ENCODE data around the gene ALDH1L1. TPM values are rescaled to one million over a fixed set of nuclear protein-coding genes. Genes with fewer than 3 reads are reported as not detected.

ALDH1L1 gene
- total RNA-seq, 2 experiments from 2014 or later: not detected

GRCh38 chr3:126131881-126132750 lies 48.3 kb downstream of the ALDH1L1 start:
- Mint-ChIP-seq H3K9me3 (no peaks in the 10 kb centered on the region), H3K36me3 (ENCODE audit: low read depth) (no peaks in the 10 kb centered on the region), H3K27me3 (no peaks in the 10 kb centered on the region), H3K4me3 (no peak overlapping the region), H3K4me1 (no peaks in the 10 kb centered on the region), H3K27ac (no peak overlapping the region)
- no peak for DNase-seq
- ChIA-PET CTCF (no interaction called here), POLR2A (no interaction called here)

- ChIA-PET CTCF (no interaction called here), POLR2A (no interaction called here)
These were observed 49.2 kb downstream of the ALDH1L1 start for GRCh38 chr3:126130981-126131745.

GRCh38 chr3:126130081-126130855 lies 50.1 kb downstream of the ALDH1L1 start:
- no peaks in the 10 kb centered on the region for H3K9me3 Mint-ChIP-seq
- no peak for DNase-seq
- H3K27ac Mint-ChIP-seq: no peak overlapping the region
- H3K27me3 Mint-ChIP-seq: no peaks in the 10 kb centered on the region
- CTCF ChIA-PET: no interaction called here
- no peak overlapping the region for H3K4me3 Mint-ChIP-seq
- no peaks in the 10 kb centered on the region for H3K4me1 Mint-ChIP-seq
- POLR2A ChIA-PET: no interaction called here
- no peaks in the 10 kb centered on the region for H3K36me3 Mint-ChIP-seq (ENCODE audit: low read depth)

More at GRCh38 chr3:126130981-126131745, 49.2 kb downstream of the ALDH1L1 start:
- Mint-ChIP-seq H3K4me1 (no peaks in the 10 kb centered on the region), H3K4me3 (no peak overlapping the region), H3K27ac (no peak overlapping the region), H3K27me3 (no peaks in the 10 kb centered on the region), H3K9me3 (no peaks in the 10 kb centered on the region), H3K36me3 (ENCODE audit: low read depth) (no peaks in the 10 kb centered on the region)
- no peak for DNase-seq

- DNase-seq: no peak
- H3K4me1 Mint-ChIP-seq: no peaks in the 10 kb centered on the region
These were observed 50.9 kb downstream of the ALDH1L1 start for GRCh38 chr3:126129398-126129891.

GRCh38 chr3:126128504-126129397 lies 51.6 kb downstream of the ALDH1L1 start:
- no peaks in the 10 kb centered on the region for H3K27me3 Mint-ChIP-seq
- ChIA-PET POLR2A (no interaction called here), CTCF (interaction anchor here (0.6 kb wide), 1 partner anchor 345 kb away, joined by 9 read pairs; no protein-coding TSS in a partner anchor)
- no peak for DNase-seq
- H3K9me3 Mint-ChIP-seq: no peaks in the 10 kb centered on the region
- H3K27ac Mint-ChIP-seq: no peak overlapping the region
- no peaks in the 10 kb centered on the region for H3K36me3 Mint-ChIP-seq (ENCODE audit: low read depth)
- no peak overlapping the region for H3K4me3 Mint-ChIP-seq
- H3K4me1 Mint-ChIP-seq: no peaks in the 10 kb centered on the region

More at GRCh38 chr3:126129398-126129891, 50.9 kb downstream of the ALDH1L1 start:
- POLR2A ChIA-PET: no interaction called here
- CTCF ChIA-PET: interaction anchor here (0.6 kb wide), 1 partner anchor 344 kb away, joined by 9 read pairs; no protein-coding TSS in a partner anchor
- no peaks in the 10 kb centered on the region for H3K27me3 Mint-ChIP-seq
- H3K9me3 Mint-ChIP-seq: no peaks in the 10 kb centered on the region
- no peak overlapping the region for H3K4me3 Mint-ChIP-seq
- no peaks in the 10 kb centered on the region for H3K36me3 Mint-ChIP-seq (ENCODE audit: low read depth)
- H3K27ac Mint-ChIP-seq: no peak overlapping the region

- CTCF ChIA-PET: no interaction called here
- Mint-ChIP-seq H3K36me3 (ENCODE audit: low read depth) (no peaks in the 10 kb centered on the region), H3K4me3 (no peak overlapping the region), H3K4me1 (no peaks in the 10 kb centered on the region), H3K27me3 (no peaks in the 10 kb centered on the region), H3K27ac (no peak overlapping the region), H3K9me3 (no peaks in the 10 kb centered on the region)
- DNase-seq: no peak
- POLR2A ChIA-PET: no interaction called here
These were observed 52.5 kb downstream of the ALDH1L1 start for GRCh38 chr3:126127904-126128303.

- H3K9me3 Mint-ChIP-seq: no peaks in the 10 kb centered on the region
- H3K4me3 Mint-ChIP-seq: no peak overlapping the region
- H3K27me3 Mint-ChIP-seq: no peaks in the 10 kb centered on the region
- no peaks in the 10 kb centered on the region for H3K36me3 Mint-ChIP-seq (ENCODE audit: low read depth)
- no peak for DNase-seq
- POLR2A ChIA-PET: no interaction called here
- no peak overlapping the region for H3K27ac Mint-ChIP-seq
- CTCF ChIA-PET: no interaction called here
- no peaks in the 10 kb centered on the region for H3K4me1 Mint-ChIP-seq
These were observed 52.9 kb downstream of the ALDH1L1 start for GRCh38 chr3:126127452-126127851.

- Mint-ChIP-seq H3K36me3 (ENCODE audit: low read depth) (no peaks in the 10 kb centered on the region), H3K9me3 (no peaks in the 10 kb centered on the region), H3K4me3 (no peak overlapping the region), H3K27me3 (no peaks in the 10 kb centered on the region), H3K4me1 (no peaks in the 10 kb centered on the region), H3K27ac (no peak overlapping the region)
- POLR2A ChIA-PET: no interaction called here
- CTCF ChIA-PET: no interaction called here
- no peak for DNase-seq
These were observed 53.5 kb downstream of the ALDH1L1 start for GRCh38 chr3:126126811-126127431.

GRCh38 chr3:126126286-126126685 lies 54.1 kb downstream of the ALDH1L1 start:
- Mint-ChIP-seq H3K9me3 (no peaks in the 10 kb centered on the region), H3K4me3 (no peak overlapping the region), H3K27ac (no peak overlapping the region), H3K27me3 (no peaks in the 10 kb centered on the region), H3K4me1 (no peaks in the 10 kb centered on the region), H3K36me3 (ENCODE audit: low read depth) (no peaks in the 10 kb centered on the region)
- POLR2A ChIA-PET: no interaction called here
- no peak for DNase-seq
- CTCF ChIA-PET: no interaction called here

GRCh38 chr3:126125781-126126251 lies 54.6 kb downstream of the ALDH1L1 start:
- DNase-seq: no peak
- ChIA-PET CTCF (no interaction called here), POLR2A (no interaction called here)
- H3K4me3 Mint-ChIP-seq: no peak overlapping the region
- no peaks in the 10 kb centered on the region for H3K4me1 Mint-ChIP-seq
- no peak overlapping the region for H3K27ac Mint-ChIP-seq
- H3K36me3 Mint-ChIP-seq (ENCODE audit: low read depth): no peaks in the 10 kb centered on the region
- H3K9me3 Mint-ChIP-seq: no peaks in the 10 kb centered on the region
- no peaks in the 10 kb centered on the region for H3K27me3 Mint-ChIP-seq

GRCh38 chr3:126125341-126125740 lies 55.0 kb downstream of the ALDH1L1 start:
- Mint-ChIP-seq H3K4me1 (no peaks in the 10 kb centered on the region), H3K4me3 (no peak overlapping the region), H3K9me3 (no peaks in the 10 kb centered on the region), H3K36me3 (ENCODE audit: low read depth) (no peaks in the 10 kb centered on the region), H3K27me3 (no peaks in the 10 kb centered on the region), H3K27ac (no peak overlapping the region)
- ChIA-PET CTCF (no interaction called here), POLR2A (no interaction called here)
- no peak for DNase-seq

GRCh38 chr3:126124896-126125295 lies 55.5 kb downstream of the ALDH1L1 start:
- H3K4me1 Mint-ChIP-seq: no peaks in the 10 kb centered on the region
- no peak overlapping the region for H3K27ac Mint-ChIP-seq
- no peak for DNase-seq
- H3K4me3 Mint-ChIP-seq: no peak overlapping the region
- H3K9me3 Mint-ChIP-seq: no peaks in the 10 kb centered on the region
- H3K36me3 Mint-ChIP-seq (ENCODE audit: low read depth): no peaks in the 10 kb centered on the region
- H3K27me3 Mint-ChIP-seq: no peaks in the 10 kb centered on the region
- POLR2A ChIA-PET: no interaction called here
- CTCF ChIA-PET: no interaction called here
